ENCODE measurements around the gene DEFB123.

GRCh38 chr20:31488115-31488514 is 47.7 kb downstream of the DEFB123 start:
- TF ChIP-seq POLR2A (IDR thresholded peaks at IDR 0.05) (no peak), CTCF (IDR thresholded peaks at IDR 0.05) (no peak)

Data from Peyer's patch (tissue), 4 donors.